Measurements from ENCODE around the gene CUBN. TPM values are rescaled to one million over a fixed set of nuclear protein-coding genes. Genes with fewer than 3 reads are reported as not detected.
A peak's percentile ranks its signal among the peaks of the same experiment; 100 is the strongest.
"Not testable (repeated sequence)": the region's sequence is repeated elsewhere in the genome, so short reads cannot be mapped to it uniquely, and the experiment has no call there.

The CUBN gene
- total RNA-seq, 1 donor from 2014 or later, result 0.30 TPM

DNA sequence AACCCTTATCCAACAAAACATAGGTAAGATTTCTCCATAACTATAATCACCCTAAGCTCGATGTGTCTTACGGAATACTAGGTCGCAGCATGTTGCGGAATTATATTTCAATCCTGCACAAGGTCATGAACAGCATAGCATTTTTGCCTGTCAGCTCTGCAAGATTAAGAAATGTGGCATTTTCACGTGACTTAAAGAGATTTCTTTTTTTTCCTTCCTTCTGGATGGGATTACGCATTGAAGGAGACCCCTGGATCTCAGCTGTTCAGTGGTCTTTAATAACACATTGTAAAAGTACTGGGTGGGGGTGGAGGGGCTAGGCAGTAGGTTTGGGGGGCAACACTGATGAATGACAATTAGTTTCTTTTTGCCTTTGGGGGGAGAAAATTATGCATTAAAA lies 106.7 kb downstream of the CUBN start:
- Mint-ChIP-seq H3K4me1 (ENCODE audit: low read depth) (peaks cover 42% of the 10 kb centered on the region), H3K27me3 (ENCODE audit: low read depth) (peaks cover 22% of the 10 kb centered on the region), H3K27ac (peak overlapping the region; percentile 96), H3K4me3 (ENCODE audit: low read depth) (no peak overlapping the region), H3K36me3 (ENCODE audit: low read depth) (no peaks in the 10 kb centered on the region), H3K9me3 (peaks cover 7% of the 10 kb centered on the region)
- intact Hi-C loops (cut with micrococcal nuclease), result loop anchor here (1.0 to 10.0 kb wide), 6 partner anchors 20 to 1878 kb away; partner anchors contain the start of genes ARL5B, NSUN6 and PTER
- no peak for DNase-seq (ENCODE audit: low spot score)

GRCh38 chr10:17022466-17022825 lies 107.2 kb downstream of the CUBN start:
- DNase-seq (ENCODE audit: low spot score), result no peak
- H3K36me3 Mint-ChIP-seq (ENCODE audit: low read depth), result no peaks in the 10 kb centered on the region
- peaks cover 24% of the 10 kb centered on the region for H3K27me3 Mint-ChIP-seq (ENCODE audit: low read depth)
- no peak overlapping the region for H3K4me3 Mint-ChIP-seq (ENCODE audit: low read depth)
- H3K27ac Mint-ChIP-seq, result no peak overlapping the region
- peaks cover 41% of the 10 kb centered on the region for H3K4me1 Mint-ChIP-seq (ENCODE audit: low read depth)
- intact Hi-C loops (cut with micrococcal nuclease), result loop anchor here (2.0 to 10.0 kb wide), 5 partner anchors 44 to 1878 kb away; partner anchors contain the start of genes ARL5B, NSUN6 and PTER
- peaks cover 10% of the 10 kb centered on the region for H3K9me3 Mint-ChIP-seq

DNA sequence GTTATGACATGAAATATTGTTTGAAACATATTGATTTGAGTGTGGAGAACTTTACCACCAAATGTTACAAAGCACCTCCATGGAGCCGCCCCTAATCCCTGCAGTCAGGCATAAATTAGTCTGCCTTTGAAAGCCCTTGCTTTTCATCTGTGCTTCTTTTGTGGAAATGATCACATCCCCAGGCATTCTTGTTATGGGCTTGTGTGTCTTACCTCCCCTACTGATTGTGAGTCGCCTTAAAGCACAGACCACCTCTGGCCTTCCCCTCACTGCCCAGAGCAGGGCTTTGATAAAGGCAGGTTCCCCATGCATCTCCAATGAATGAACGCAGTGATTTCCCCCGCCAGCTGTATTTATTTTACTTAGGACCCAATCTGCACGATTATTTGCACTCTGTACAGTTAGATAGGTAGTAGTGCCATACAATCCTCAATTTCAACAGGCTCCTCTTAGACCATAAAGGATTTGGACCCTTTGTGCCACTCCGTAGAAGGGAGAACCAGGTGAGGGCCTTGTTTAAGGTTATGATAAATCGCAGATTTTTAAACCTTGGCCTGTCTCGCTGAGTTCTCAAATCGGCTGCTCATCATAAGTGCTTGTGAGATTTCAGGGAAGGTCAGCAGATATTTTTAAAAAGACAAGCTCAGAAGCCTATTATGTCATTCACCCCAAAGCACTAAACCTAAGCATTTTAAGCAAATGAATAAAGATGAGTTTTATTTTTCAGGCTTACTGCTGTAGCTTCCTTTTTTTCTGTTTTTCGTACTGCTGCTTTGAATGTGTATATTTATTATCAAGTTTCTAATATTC lies 107.8 kb downstream of the CUBN start:
- Mint-ChIP-seq H3K4me1 (ENCODE audit: low read depth) (peaks cover 37% of the 10 kb centered on the region), H3K9me3 (peaks cover 10% of the 10 kb centered on the region), H3K36me3 (ENCODE audit: low read depth) (no peaks in the 10 kb centered on the region), H3K4me3 (ENCODE audit: low read depth) (no peak overlapping the region), H3K27ac (no peak overlapping the region), H3K27me3 (ENCODE audit: low read depth) (peaks cover 27% of the 10 kb centered on the region)
- DNase-seq (ENCODE audit: low spot score), result no peak
- intact Hi-C loops (cut with micrococcal nuclease), result loop anchor here (2.0 to 10.0 kb wide), 5 partner anchors 45 to 1877 kb away; partner anchors contain the start of genes ARL5B, NSUN6 and PTER

GRCh38 chr10:17019696-17020095 lies 109.9 kb downstream of the CUBN start:
- Mint-ChIP-seq H3K36me3 (ENCODE audit: low read depth) (no peaks in the 10 kb centered on the region), H3K27me3 (ENCODE audit: low read depth) (peaks cover 31% of the 10 kb centered on the region), H3K27ac (no peak overlapping the region), H3K9me3 (peaks cover 10% of the 10 kb centered on the region), H3K4me1 (ENCODE audit: low read depth) (peaks cover 21% of the 10 kb centered on the region), H3K4me3 (ENCODE audit: low read depth) (no peak overlapping the region)
- intact Hi-C loops (cut with micrococcal nuclease), result loop anchor here (5.0 to 10.0 kb wide), 4 partner anchors 242 to 1875 kb away; partner anchors contain the start of genes ARL5B, NSUN6 and PTER
- DNase-seq (ENCODE audit: low spot score), result no peak

DNA sequence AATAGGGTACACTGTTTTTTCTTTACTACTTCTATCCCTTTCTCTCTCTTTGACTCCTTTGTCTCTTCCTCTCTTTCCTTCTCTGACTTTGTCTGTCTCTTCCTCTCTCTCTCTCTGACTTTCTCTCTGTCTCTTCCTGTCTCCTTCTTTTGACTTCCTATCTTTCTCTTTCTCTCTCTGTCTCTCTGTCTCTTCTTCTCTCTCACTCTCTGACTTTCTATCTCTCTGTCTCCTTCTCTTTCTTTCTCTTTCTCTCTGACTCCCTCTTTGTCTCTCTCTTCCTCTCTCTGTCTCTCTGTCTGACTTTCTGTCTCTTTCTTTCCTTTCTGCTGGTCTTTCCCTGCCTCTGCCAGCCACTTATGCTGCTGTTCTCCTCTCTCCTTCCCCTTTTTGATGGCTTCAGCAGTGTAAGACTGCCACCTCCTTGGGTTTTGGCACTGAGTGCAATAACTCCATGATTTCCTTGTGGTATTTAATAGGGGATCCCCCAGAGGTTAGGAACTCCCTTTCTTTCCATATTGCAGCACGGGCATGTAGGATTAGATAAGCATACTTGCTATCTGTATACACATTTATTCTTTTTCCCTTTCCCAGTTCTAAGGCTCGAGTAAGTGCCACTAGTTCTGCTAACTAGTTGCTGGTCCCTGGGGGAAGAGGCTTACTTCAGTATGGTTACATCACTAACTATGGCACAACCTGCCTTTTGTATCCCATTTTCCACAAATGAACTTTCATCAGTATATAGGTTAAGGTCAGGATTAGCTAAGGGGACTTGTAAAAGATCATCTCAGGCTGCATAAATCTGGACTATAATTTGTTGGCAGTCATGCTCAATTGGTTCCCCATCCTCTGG lies 116.3 kb downstream of the CUBN start:
- H3K27ac Mint-ChIP-seq; H3K36me3 Mint-ChIP-seq (ENCODE audit: low read depth); H3K4me3 Mint-ChIP-seq (ENCODE audit: low read depth); intact Hi-C loops (cut with micrococcal nuclease); H3K4me1 Mint-ChIP-seq (ENCODE audit: low read depth); H3K9me3 Mint-ChIP-seq; DNase-seq (ENCODE audit: low spot score): not testable (repeated sequence)
- H3K27me3 Mint-ChIP-seq (ENCODE audit: low read depth), result peaks cover 55% of the 10 kb centered on the region

- H3K27me3 Mint-ChIP-seq (ENCODE audit: low read depth), result peaks cover 60% of the 10 kb centered on the region
- H3K9me3 Mint-ChIP-seq; H3K27ac Mint-ChIP-seq; H3K4me1 Mint-ChIP-seq (ENCODE audit: low read depth); H3K36me3 Mint-ChIP-seq (ENCODE audit: low read depth); H3K4me3 Mint-ChIP-seq (ENCODE audit: low read depth); DNase-seq (ENCODE audit: low spot score); intact Hi-C loops (cut with micrococcal nuclease): not testable (repeated sequence)
These were observed 116.9 kb downstream of the CUBN start for GRCh38 chr10:17012731-17013130.

- no peaks in the 10 kb centered on the region for H3K9me3 Mint-ChIP-seq
- no peak overlapping the region for H3K4me3 Mint-ChIP-seq (ENCODE audit: low read depth)
- intact Hi-C loops (cut with micrococcal nuclease), result no loop called here
- H3K36me3 Mint-ChIP-seq (ENCODE audit: low read depth), result no peaks in the 10 kb centered on the region
- DNase-seq (ENCODE audit: low spot score), result no peak
- H3K27ac Mint-ChIP-seq, result no peak overlapping the region
- peaks cover 67% of the 10 kb centered on the region for H3K27me3 Mint-ChIP-seq (ENCODE audit: low read depth)
- H3K4me1 Mint-ChIP-seq (ENCODE audit: low read depth), result peaks cover 10% of the 10 kb centered on the region
These were observed 119.1 kb downstream of the CUBN start for GRCh38 chr10:17010363-17011145.

GRCh38 chr10:17009212-17009700 lies 120.4 kb downstream of the CUBN start:
- H3K36me3 Mint-ChIP-seq (ENCODE audit: low read depth), result no peaks in the 10 kb centered on the region
- no peak overlapping the region for H3K4me3 Mint-ChIP-seq (ENCODE audit: low read depth)
- DNase-seq (ENCODE audit: low spot score), result no peak
- H3K4me1 Mint-ChIP-seq (ENCODE audit: low read depth), result peaks cover 13% of the 10 kb centered on the region
- peaks cover 76% of the 10 kb centered on the region for H3K27me3 Mint-ChIP-seq (ENCODE audit: low read depth)
- H3K27ac Mint-ChIP-seq, result no peak overlapping the region
- no peaks in the 10 kb centered on the region for H3K9me3 Mint-ChIP-seq
- intact Hi-C loops (cut with micrococcal nuclease), result no loop called here

DNA sequence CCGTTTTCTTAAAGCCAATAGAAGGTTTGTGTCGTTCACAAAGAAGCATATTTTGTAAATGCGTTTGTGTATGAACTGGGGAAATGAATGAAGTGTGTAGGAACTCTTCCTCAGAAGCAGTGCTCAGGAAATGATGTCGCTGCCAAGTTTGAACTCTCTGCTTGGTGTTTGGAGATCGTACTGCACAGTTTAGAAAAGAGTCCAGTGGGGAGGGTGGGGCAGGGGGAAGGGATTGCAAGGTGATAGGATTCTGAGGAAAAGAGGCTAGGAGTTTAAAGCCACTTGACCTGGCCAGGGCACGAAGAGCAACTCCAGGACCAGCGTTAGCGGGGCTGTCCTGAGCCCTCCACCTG lies 122.2 kb downstream of the CUBN start:
- intact Hi-C loops (cut with micrococcal nuclease), result no loop called here
- H3K4me1 Mint-ChIP-seq (ENCODE audit: low read depth), result peaks cover 24% of the 10 kb centered on the region
- no peaks in the 10 kb centered on the region for H3K9me3 Mint-ChIP-seq
- H3K36me3 Mint-ChIP-seq (ENCODE audit: low read depth), result no peaks in the 10 kb centered on the region
- H3K27me3 Mint-ChIP-seq (ENCODE audit: low read depth), result peaks cover 69% of the 10 kb centered on the region
- no peak overlapping the region for H3K27ac Mint-ChIP-seq
- H3K4me3 Mint-ChIP-seq (ENCODE audit: low read depth), result no peak overlapping the region
- no peak for DNase-seq (ENCODE audit: low spot score)

DNA sequence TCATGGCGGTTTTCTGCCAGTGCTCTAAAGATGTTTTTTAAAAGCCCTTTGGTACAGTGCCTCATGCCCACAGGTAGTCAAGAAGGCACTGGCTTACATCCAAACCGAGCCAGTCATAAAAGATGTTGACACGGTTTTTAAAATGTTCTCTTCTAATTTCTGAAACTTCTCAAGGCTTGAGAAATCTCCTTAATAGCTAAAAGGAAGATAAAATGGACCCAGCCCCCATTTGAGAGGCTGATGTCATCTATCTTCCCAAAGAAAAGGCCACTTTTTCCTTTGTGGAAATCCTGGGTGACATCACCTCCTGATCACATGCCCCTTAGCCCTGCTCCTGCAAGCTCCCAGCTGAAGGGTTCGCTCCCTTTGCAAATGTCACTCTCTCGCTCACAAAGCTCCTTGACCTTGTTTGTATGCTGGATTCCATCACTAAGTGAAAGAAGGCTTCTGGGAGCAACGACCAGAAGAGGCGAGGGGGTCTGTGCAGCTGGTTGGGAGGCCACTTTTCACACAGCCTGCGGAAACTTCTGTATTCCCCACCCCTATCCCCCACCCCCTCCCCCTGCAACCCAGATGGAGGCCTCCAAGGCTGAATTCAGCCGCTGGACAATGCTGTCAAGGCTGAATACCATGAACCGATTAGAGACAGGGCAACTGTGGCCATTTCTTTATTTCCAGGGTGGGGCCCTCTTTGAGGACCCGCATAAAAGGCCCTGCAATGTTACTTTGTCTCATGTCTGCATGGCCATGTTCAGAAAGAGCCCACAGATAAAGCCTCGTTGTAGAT lies 122.8 kb downstream of the CUBN start:
- H3K9me3 Mint-ChIP-seq, result no peaks in the 10 kb centered on the region
- H3K4me1 Mint-ChIP-seq (ENCODE audit: low read depth), result peaks cover 29% of the 10 kb centered on the region
- no peak overlapping the region for H3K27ac Mint-ChIP-seq
- no peak overlapping the region for H3K4me3 Mint-ChIP-seq (ENCODE audit: low read depth)
- DNase-seq (ENCODE audit: low spot score), result no peak
- H3K27me3 Mint-ChIP-seq (ENCODE audit: low read depth), result peaks cover 69% of the 10 kb centered on the region
- no peaks in the 10 kb centered on the region for H3K36me3 Mint-ChIP-seq (ENCODE audit: low read depth)
- intact Hi-C loops (cut with micrococcal nuclease), result no loop called here

DNA sequence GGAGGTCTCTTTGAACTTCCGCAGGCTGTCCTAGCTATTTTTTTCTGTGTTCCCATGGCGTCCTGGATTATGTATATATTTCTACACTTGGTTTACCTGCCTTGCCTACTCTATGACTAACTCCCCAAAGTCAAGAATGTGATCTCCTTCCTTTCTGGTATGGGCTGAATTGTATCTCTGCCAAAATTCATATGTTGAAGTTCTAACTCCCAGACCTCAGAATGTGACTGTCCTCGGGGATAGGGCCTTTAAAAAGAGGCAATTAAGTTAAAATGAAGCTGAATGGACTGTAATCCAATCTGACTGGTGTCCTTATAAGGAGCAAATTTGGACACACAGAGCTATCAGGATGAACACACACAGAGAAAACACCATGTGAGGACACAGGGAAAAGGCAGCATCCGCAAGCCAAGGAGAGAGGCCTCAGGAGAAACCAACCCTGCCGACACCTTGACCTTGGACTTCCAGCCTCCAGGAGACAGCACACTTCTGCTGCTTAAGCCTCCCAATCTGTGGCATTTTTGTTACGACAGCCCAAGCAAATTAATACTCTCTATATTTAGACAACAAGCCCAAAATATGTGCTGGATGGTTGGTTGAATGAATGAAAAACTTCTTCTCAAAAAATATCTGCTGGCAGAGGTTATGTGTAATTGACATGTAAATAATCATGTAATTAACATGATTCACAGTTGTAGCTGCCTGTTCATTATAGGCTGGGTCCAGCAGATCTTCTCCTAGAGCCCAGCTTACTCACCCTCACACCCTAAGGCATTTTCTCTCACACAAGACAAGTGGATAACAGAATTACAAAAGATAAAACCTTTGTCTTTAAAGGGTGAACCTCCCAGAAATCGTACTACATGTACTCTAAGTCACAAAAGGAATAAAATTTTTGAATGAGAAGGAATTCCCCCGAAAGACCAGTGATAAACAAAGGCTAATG lies 123.7 kb downstream of the CUBN start:
- no peak for DNase-seq (ENCODE audit: low spot score)
- Mint-ChIP-seq H3K4me1 (ENCODE audit: low read depth) (peaks cover 36% of the 10 kb centered on the region), H3K27ac (no peak overlapping the region), H3K9me3 (no peaks in the 10 kb centered on the region), H3K4me3 (ENCODE audit: low read depth) (no peak overlapping the region), H3K27me3 (ENCODE audit: low read depth) (peaks cover 66% of the 10 kb centered on the region), H3K36me3 (ENCODE audit: low read depth) (no peaks in the 10 kb centered on the region)
- intact Hi-C loops (cut with micrococcal nuclease), result no loop called here

All from activated T-helper 2 cell treated with anti-CD3 and anti-CD28 coated beads, Interferon-gamma antibody, Interleukin-2, Interleukin-4, amounts not matched to agents 10 μg/mL and 5 μg/mL and 100 μg/mL, durations not matched to agents 14 hours and 24 hours and 36 hours (primary cell).